Muscle layer of duodenum (tissue), 2 donors: ENCODE results near the gene HCN2.

ENCODE experiments used
- H3K27ac ChIP-seq: one replicate; pipeline ENCODE4 v1.7.0; 2013; ENCODE audit warnings: mild to moderate bottlenecking, low read length
- H3K27me3 ChIP-seq: one replicate; pipeline ENCODE4 v1.7.0; 2013; ENCODE audit warnings: low read depth, mild to moderate bottlenecking, control low read depth, low read length
- H3K36me3 ChIP-seq, 2 donors: one replicate each; pipeline ENCODE4 v1.7.0; 2013; ENCODE audit warnings: low read length in 2 of 2, control low read depth in 1 of 2, mild to moderate bottlenecking in 1 of 2; ENCODE audit not compliant: insufficient read depth in 2 of 2, control insufficient read depth in 1 of 2
- H3K4me1 ChIP-seq, 2 donors: one replicate each; pipeline ENCODE4 v1.7.0; 2013; ENCODE audit warnings: low read length in 2 of 2, mild to moderate bottlenecking in 2 of 2, control low read depth in 1 of 2, moderate library complexity in 1 of 2; ENCODE audit not compliant: insufficient read depth in 2 of 2, control insufficient read depth in 1 of 2
- H3K4me3 ChIP-seq, 2 donors: one replicate each; pipeline ENCODE4 v1.7.0; 2013; ENCODE audit warnings: low read length in 2 of 2, low read depth in 1 of 2, mild to moderate bottlenecking in 1 of 2
- H3K9me3 ChIP-seq, 2 donors: one replicate each; pipeline ENCODE4 v1.7.0; 2013; ENCODE audit warnings: low read length in 2 of 2, control low read depth in 1 of 2, mild to moderate bottlenecking in 1 of 2; ENCODE audit not compliant: control insufficient read depth in 1 of 2
- donor health status: healthy.

Gene HCN2

DNA sequence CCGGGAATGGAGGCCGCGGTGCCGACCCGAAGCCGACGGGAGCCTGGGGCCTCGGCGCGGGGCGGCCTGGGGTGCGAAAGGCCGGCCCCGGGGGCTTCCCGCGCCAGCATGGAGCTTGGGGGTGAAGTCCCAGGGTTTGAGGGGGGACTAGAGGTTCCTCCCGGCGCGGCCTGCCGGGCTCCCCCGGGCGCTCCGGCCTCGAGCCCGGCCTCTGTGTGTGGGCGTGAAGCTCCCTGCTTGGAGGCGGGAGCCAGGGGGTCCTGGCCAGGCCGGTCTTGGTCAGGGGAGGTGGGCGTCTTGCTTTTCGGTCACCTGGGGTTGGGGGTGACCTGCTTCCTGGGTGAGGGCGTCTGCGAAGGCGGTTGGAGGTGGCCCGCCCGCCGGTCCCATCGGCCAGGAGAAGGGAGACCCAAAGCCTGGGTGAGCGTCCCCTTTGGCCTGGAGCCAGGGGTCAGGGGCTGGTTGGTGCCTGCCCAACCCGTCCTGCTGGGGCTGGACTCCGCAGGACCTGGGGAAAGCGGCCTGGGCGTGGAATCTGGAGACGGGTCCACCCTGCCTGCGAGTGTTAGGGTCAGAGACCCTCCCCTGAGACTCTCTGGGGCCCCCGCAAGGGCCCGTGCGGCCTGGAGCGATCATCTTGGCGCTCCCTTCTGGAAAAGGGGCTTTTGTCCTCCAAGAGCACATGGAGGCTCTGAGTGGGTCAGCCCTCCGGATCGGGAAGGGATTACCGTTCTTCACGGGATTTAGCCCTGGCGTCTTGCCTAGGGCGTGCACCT is 16.8 kb upstream of the HCN2 start:
- Histone ChIP-seq H3K9me3 (no peaks in the 10 kb centered on the region), H3K4me1 (peaks cover 10 to 33% of the 10 kb centered on the region in 2 donors), H3K36me3 (peaks cover 0 to 3% of the 10 kb centered on the region in 2 donors), H3K4me3 (peak overlapping the region; percentile 87 to 96), H3K27ac (peak overlapping the region; percentile 51), H3K27me3 (no peaks in the 10 kb centered on the region)

DNA sequence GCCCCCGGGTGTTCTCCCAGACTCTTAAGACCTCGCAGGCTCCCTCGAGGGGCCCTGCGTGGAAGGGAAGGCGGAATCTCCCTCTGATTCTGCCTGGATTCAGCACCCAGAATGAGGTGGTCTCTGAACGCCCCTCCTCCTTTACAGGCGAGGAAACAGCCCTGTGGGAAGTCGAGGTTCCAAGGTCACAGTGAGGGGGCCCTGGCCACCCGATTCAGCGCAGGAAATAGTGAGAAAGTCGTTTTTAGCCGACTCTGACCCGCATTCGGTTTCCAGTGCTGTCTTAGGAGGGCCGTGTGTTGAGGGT is 16.2 kb upstream of the HCN2 start:
- Histone ChIP-seq H3K9me3 (no peaks in the 10 kb centered on the region), H3K27ac (peak overlapping the region; percentile 51), H3K4me3 (peak overlapping the region; percentile 87 to 96), H3K36me3 (peaks cover 0 to 7% of the 10 kb centered on the region in 2 donors), H3K27me3 (no peaks in the 10 kb centered on the region), H3K4me1 (peaks cover 10 to 33% of the 10 kb centered on the region in 2 donors)

DNA sequence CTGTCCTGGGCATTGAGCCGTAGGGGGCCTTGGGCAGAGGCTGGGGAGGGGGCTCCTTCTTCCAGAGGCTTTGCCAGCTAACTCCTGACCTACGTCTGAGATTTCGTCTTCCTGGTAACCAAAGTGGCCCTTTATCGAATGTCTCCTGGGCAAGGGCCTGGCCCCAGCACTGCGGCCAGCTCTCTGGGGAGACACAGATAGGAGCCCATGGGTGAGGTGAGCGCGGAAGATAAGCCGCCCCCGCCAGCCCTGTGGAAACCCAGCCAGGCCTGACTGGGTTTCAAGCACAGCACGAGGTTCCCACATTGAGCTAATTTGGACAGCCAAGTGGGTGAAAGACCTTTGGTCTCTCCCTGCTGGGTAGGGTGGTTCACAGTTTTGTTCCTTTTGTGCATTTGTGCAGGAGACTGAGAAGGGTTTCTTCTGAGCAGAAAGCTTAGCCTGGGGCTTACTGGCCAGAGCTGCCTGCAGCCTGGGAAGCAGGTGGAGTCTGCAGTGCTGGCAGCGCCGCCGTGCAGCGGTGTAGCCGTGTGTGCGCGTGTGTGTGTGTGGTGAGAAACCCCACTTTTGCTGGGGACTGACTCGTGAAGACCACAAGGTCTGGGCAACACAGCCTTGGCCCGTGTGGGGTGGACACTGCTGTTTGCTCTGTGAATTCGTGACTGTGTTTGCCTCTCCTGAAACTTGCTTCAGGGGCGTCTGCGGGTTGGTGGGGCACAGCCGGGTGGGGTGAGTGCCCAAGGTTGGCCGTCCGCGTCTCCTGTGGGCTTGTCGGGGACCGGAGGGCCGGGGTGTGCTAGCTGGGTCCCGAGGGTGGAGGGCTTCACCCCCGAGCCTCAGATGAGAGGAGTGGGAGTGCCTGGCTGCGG is 14.8 kb upstream of the HCN2 start:
- Histone ChIP-seq H3K27me3 (no peaks in the 10 kb centered on the region), H3K4me3 (peak overlapping the region; percentile 42 to 44), H3K4me1 (peaks cover 10 to 33% of the 10 kb centered on the region in 2 donors), H3K9me3 (no peaks in the 10 kb centered on the region), H3K36me3 (peaks cover 0 to 13% of the 10 kb centered on the region in 2 donors), H3K27ac (no peak overlapping the region)

DNA sequence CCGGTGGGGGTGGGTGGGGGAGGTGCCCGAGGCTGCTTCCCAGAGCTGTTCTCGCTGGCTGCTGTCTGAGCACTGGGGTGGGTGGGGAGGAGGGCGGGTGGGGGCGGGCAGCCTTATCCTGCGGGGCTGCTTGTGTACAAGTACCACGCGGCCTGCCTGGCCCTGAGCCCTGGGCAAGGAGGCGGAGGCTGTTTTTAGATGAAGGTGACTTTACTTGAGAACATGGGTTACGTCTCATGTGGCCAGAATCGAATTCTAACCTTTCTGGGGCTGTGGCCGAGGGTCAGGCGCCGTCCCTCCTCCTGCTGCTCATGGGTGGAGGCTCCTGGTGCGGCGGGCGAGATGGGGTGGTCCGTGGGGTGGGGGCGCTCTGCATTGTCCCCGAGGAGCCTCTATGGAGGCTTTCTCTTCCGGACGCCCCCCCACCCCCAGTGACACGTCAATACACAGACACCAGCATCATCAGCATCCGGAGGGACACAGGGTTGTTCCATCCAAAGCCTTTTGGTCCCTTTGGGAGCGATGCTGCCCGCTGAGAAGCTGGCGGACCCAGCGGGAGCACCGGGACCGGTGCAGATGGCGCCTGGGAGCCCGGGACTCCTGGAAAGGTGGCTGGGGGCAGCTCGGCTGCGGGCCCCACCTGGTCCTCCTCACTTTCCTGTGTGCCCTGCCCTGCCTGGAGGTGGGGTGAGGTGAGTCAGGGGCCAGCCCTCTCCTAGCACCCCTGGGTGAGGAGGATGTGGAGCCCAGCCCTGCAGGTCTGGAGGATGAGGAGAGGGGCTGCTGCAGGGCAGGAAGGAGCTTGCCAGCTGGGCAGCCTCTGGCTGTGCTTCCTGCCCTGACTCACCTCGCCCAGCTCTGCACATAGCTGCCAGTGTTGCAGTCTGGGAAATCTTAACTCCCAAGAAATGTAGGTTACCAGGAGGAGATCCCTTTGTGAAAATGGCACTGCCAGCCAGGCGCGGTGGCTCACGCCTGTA is 13.9 kb upstream of the HCN2 start:
- Histone ChIP-seq H3K36me3 (peaks cover 0 to 20% of the 10 kb centered on the region in 2 donors), H3K4me1 (peaks cover 10 to 33% of the 10 kb centered on the region in 2 donors)

DNA sequence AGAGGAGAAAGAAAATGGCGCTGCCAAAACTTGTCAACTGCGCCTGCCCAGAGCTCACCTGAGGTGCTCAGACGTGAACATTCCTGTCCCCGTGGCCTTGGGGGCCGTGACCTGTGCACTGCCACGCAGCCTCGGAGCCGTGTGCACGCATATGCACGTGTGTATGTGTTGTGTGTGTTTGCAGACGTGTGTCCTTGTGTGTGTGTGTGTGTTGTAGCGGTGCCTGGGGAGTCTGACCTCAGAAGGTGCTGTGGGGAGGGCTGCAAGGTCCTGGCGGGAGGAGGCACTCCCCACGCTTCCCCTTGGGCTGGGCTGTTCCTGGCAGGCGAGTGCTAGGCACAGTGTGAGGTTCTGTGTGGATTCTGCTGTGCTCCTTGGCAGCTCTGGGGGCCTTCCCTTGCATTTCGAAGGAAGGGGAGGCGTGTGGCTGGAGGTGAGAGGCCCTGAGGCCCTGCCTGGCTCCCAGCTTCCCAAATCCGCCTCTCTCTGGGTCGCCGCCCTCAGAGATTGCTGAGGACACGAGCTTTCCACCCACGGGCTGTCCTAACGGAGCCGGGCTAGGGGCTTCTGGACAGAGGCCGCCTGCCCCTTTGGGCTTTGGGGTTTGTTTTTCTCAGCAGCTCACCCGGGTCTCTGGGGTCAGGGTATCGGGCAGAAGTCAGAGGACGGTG is 12.8 kb upstream of the HCN2 start:
- peaks cover 5 to 29% of the 10 kb centered on the region in 2 donors for H3K4me1 ChIP-seq
- no peak overlapping the region for H3K27ac ChIP-seq
- no peaks in the 10 kb centered on the region for H3K9me3 ChIP-seq
- H3K36me3 ChIP-seq, result peaks cover 0 to 30% of the 10 kb centered on the region in 2 donors
- no peaks in the 10 kb centered on the region for H3K27me3 ChIP-seq
- H3K4me3 ChIP-seq, result no peak overlapping the region

More for the DNA sequence above, 13.9 kb upstream of the HCN2 start:
- Histone ChIP-seq H3K27ac (no peak overlapping the region), H3K4me3 (peak overlapping the region in 1 of 2 donors; percentile 44), H3K27me3 (no peaks in the 10 kb centered on the region), H3K9me3 (no peaks in the 10 kb centered on the region)

DNA sequence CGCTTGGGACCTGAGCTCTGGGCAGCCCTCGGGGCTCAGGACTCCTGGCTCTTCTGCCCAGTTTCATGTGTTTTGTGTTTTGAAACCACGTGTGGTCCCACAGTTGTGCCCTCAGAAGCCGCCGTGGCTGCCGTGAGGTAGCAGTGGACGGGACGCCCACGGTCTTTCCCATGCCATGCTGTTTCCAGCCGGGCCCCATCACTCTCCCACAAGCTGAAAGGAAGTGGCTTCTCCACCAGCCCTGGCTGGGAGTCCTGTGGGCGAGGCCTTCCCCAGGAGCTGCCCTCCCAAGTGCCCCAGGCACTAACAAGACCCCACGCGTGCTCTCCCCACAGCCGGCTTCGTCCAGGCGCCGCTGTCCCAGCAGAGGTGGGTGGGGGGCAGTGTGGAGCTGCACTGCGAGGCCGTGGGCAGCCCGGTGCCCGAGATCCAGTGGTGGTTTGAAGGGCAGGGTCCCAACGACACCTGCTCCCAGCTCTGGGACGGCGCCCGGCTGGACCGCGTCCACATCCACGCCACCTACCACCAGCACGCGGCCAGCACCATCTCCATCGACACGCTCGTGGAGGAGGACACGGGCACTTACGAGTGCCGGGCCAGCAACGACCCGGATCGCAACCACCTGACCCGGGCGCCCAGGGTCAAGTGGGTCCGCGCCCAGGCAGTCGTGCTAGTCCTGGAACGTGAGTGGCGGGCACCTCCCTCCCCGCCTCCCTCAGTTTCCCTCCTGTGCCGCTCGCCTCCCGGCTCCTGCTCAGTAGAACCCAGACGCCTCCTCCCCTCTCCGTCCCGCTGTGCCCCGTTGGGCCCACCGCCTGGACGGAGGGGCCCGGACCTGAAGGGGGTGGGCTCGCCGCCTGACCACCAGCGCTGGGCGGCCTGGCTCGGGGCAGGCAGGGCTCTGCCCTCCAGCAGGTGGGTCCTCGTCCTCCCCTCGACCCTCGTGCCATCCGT is 12.0 kb upstream of the HCN2 start:
- no peaks in the 10 kb centered on the region for H3K9me3 ChIP-seq
- H3K4me3 ChIP-seq, result no peak overlapping the region
- H3K27ac ChIP-seq, result no peak overlapping the region
- peaks cover 5 to 28% of the 10 kb centered on the region in 2 donors for H3K4me1 ChIP-seq
- H3K27me3 ChIP-seq, result no peaks in the 10 kb centered on the region
- peaks cover 0 to 37% of the 10 kb centered on the region in 2 donors for H3K36me3 ChIP-seq

DNA sequence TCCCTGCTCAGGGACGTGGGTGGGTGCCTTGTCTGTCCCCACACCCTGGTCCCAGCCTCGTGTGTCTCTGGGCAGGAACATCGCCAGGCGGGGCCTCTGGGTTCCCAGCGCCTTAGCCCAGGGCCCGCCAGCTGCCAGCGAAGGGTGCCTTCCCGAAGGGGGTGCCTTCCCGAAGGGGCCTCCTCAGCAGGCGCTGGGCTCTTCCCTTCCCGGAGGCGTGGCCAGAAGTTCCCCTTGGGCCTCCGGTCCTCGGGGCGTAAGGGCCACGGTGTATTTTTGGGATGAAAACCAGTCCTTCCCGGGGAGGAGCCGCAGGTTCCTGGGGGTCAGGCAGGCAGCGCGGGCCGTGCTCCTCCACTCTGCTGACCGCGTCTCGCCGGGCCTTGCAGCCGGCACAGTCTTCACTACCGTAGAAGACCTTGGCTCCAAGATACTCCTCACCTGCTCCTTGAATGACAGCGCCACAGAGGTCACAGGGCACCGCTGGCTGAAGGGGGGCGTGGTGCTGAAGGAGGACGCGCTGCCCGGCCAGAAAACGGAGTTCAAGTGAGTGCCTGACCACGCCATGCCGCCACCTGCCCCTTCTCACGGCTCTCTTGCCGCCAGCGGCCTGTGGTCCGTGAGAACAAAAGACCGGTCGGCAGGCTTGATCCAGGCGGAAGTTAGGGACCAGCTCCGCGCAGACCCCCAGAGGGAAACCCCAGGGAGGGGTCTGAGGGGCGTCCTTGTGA is 10.4 kb upstream of the HCN2 start:
- H3K27ac ChIP-seq, result no peak overlapping the region
- H3K27me3 ChIP-seq, result no peaks in the 10 kb centered on the region
- no peak overlapping the region for H3K4me3 ChIP-seq
- H3K9me3 ChIP-seq, result no peaks in the 10 kb centered on the region
- peaks cover 0 to 47% of the 10 kb centered on the region in 2 donors for H3K36me3 ChIP-seq
- peaks cover 5 to 17% of the 10 kb centered on the region in 2 donors for H3K4me1 ChIP-seq

DNA sequence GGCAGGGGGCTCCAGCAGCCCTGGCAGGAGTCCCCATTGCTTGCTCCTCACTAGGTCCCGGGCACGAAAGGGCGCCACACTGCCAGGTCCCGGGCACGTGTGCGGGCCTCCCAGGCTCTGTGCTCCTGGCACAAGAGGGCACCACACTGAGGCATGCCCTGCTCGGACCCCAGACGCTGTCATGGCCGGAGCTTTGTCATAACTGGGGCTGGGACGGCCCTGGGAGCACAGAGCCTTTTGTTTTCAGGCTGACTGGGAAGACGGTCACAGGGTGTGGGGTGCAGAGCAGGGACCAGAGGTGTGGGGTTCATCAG is 9.9 kb upstream of the HCN2 start:
- Histone ChIP-seq H3K4me1 (peaks cover 3 to 12% of the 10 kb centered on the region in 2 donors), H3K27ac (no peak overlapping the region), H3K9me3 (no peaks in the 10 kb centered on the region), H3K36me3 (peaks cover 0 to 47% of the 10 kb centered on the region in 2 donors), H3K4me3 (no peak overlapping the region), H3K27me3 (no peaks in the 10 kb centered on the region)

DNA sequence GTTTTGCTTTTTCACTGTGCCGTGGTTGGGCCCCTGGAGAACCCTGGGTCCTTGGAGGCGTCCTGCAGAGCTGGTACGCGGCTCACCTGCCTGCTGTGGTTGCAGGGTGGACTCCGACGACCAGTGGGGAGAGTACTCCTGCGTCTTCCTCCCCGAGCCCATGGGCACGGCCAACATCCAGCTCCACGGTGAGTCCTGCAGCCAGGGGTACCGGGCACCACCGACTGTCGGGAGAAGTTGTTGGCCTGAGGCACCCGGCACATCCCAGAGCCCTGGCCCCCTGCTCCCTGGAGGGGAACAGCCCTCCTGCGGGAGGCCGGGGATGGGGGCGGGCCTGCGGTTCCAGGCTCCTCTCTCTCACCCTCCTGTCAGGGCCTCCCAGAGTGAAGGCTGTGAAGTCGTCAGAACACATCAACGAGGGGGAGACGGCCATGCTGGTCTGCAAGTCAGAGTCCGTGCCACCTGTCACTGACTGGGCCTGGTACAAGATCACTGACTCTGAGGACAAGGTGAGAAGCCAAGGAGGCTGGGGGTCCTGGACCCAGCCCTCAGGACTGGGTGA is 9.3 kb upstream of the HCN2 start:
- no peaks in the 10 kb centered on the region for H3K9me3 ChIP-seq
- peaks cover 0 to 7% of the 10 kb centered on the region in 2 donors for H3K4me1 ChIP-seq
- no peaks in the 10 kb centered on the region for H3K27me3 ChIP-seq
- no peak overlapping the region for H3K27ac ChIP-seq
- H3K4me3 ChIP-seq, result no peak overlapping the region
- peaks cover 0 to 47% of the 10 kb centered on the region in 2 donors for H3K36me3 ChIP-seq
